NB4 (cell line): Measurements from ENCODE around the gene FKBP6.

ENCODE experiments used
- CTCF ChIP-seq: IDR thresholded peaks from one replicate; pipeline ENCODE4 v1.5.1; 2012; ENCODE audit warnings: low read depth, low read length
- MAX ChIP-seq: IDR thresholded peaks from 2 replicates; pipeline ENCODE4 v1.6.1; 2011; ENCODE audit warnings: low read depth, low read length
- MYC ChIP-seq: IDR thresholded peaks from 2 replicates; pipeline ENCODE4 v1.6.1; 2011; ENCODE audit warnings: low read depth, low read length
- POLR2A ChIP-seq: IDR thresholded peaks from 2 replicates; pipeline ENCODE4 v1.6.1; 2011; ENCODE audit warnings: mild to moderate bottlenecking; ENCODE audit not compliant: insufficient read length; ENCODE audit errors: extremely low read depth

- no peak for TF ChIP-seq CTCF
- no peak for TF ChIP-seq MAX
- TF ChIP-seq POLR2A = no peak
- no peak for TF ChIP-seq MYC
These were observed 26.2 kb downstream of the FKBP6 start for GRCh38 chr7:73354196-73354595.
